Colonic mucosa (tissue), 4 donors: Measurements from ENCODE around the gene ABRACL. TPM values are rescaled to one million over a fixed set of nuclear protein-coding genes. Genes with fewer than 3 reads are reported as not detected.

Experiments
- DNase-seq: peaks from one replicate; pipeline ENCODE4 v3.0.0-alpha.2; 2020
- H3K27ac ChIP-seq: fragments of 200-600 bp; one replicate; pipeline ENCODE4 v1.8.0; 2021
- H3K27me3 ChIP-seq: fragments of 200-600 bp; one replicate; pipeline ENCODE4 v1.8.0; 2021
- H3K36me3 ChIP-seq: fragments of 200-600 bp; one replicate; pipeline ENCODE4 v1.8.0; 2021
- H3K4me1 ChIP-seq: fragments of 200-600 bp; one replicate; pipeline ENCODE4 v1.8.0; 2021; ENCODE audit warnings: mild to moderate bottlenecking
- H3K4me3 ChIP-seq: fragments of 200-600 bp; one replicate; pipeline ENCODE4 v1.8.0; 2021
- H3K9ac ChIP-seq, 2 donors: one replicate each; pipeline ENCODE4 v1.7.0; 2013; ENCODE audit warnings: control low read depth in 2 of 2, low read depth in 2 of 2, low read length in 2 of 2
- H3K9me3 ChIP-seq: fragments of 200-600 bp; one replicate; pipeline ENCODE4 v1.8.0; 2021
- CTCF ChIP-seq: fragments of 200-600 bp; IDR thresholded peaks from one replicate; pipeline ENCODE4 v1.8.0; 2022; ENCODE audit warnings: antibody characterized with exemption, mild to moderate bottlenecking
- intact Hi-C: fragments of 100-400 bp; cut with DNase I; formaldehyde crosslinking; loops from one replicate; pipeline ENCODE4 v1.14.1; 2022
- total RNA-seq, 2 donors: library from RNA; stranded (reverse); fragmentation: NEBNext Ultra II Directional in 1 of 2; extraction: Animal tissue kit (Norgen Biotek cat#: 25700) in 1 of 2; gene quantifications; one replicate each; pipeline ENCODE4 v1.2.1, GENCODE V29; 2021
- donor health status: healthy.
- donor health status: DM: no; HTN: no; CAD: no.
- donor health status: DM: no; HTN: no; CAD: no.

Gene ABRACL
- total RNA-seq, 2 donors from 2014 or later = 64.7 to 90.6 TPM

- DNase-seq = no peak
- intact Hi-C loops = no loop called here
- Histone ChIP-seq H3K4me1 (no peaks in the 10 kb centered on the region), H3K36me3 (no peaks in the 10 kb centered on the region), H3K4me3 (no peak overlapping the region), H3K9me3 (no peaks in the 10 kb centered on the region), H3K27ac (no peak overlapping the region), H3K27me3 (no peaks in the 10 kb centered on the region), H3K9ac (no peak overlapping the region)
- no peak for TF ChIP-seq CTCF
Observed at GRCh38 chr6:139079018-139079417, 50.5 kb downstream of the ABRACL start.

- intact Hi-C loops = no loop called here
- no peak for TF ChIP-seq CTCF
- Histone ChIP-seq H3K36me3 (no peaks in the 10 kb centered on the region), H3K4me1 (no peaks in the 10 kb centered on the region), H3K27me3 (no peaks in the 10 kb centered on the region), H3K9ac (no peak overlapping the region), H3K4me3 (no peak overlapping the region), H3K9me3 (no peaks in the 10 kb centered on the region), H3K27ac (no peak overlapping the region)
- no peak for DNase-seq
Observed at GRCh38 chr6:139080255-139080920, 51.8 kb downstream of the ABRACL start.

GRCh38 chr6:139081471-139081870 lies 52.9 kb downstream of the ABRACL start:
- Histone ChIP-seq H3K36me3 (no peaks in the 10 kb centered on the region), H3K27me3 (no peaks in the 10 kb centered on the region), H3K4me1 (no peaks in the 10 kb centered on the region), H3K27ac (no peak overlapping the region), H3K9ac (no peak overlapping the region), H3K4me3 (no peak overlapping the region), H3K9me3 (no peaks in the 10 kb centered on the region)
- TF ChIP-seq CTCF = no peak
- no peak for DNase-seq
- intact Hi-C loops = no loop called here

- H3K4me1 ChIP-seq = no peaks in the 10 kb centered on the region
- no peak for DNase-seq
- no peaks in the 10 kb centered on the region for H3K36me3 ChIP-seq
- no peak overlapping the region for H3K9ac ChIP-seq
- intact Hi-C loops = no loop called here
- H3K27me3 ChIP-seq = no peaks in the 10 kb centered on the region
- no peak for TF ChIP-seq CTCF
- no peak overlapping the region for H3K27ac ChIP-seq
- H3K4me3 ChIP-seq = no peak overlapping the region
- H3K9me3 ChIP-seq = no peaks in the 10 kb centered on the region
Observed at GRCh38 chr6:139082370-139082769, 53.8 kb downstream of the ABRACL start.

GRCh38 chr6:139091826-139092225 lies 63.3 kb downstream of the ABRACL start:
- H3K27ac ChIP-seq = no peak overlapping the region
- no peak overlapping the region for H3K9ac ChIP-seq
- TF ChIP-seq CTCF = no peak
- intact Hi-C loops = no loop called here
- no peak overlapping the region for H3K4me3 ChIP-seq
- no peaks in the 10 kb centered on the region for H3K4me1 ChIP-seq
- no peaks in the 10 kb centered on the region for H3K27me3 ChIP-seq
- no peak for DNase-seq
- H3K9me3 ChIP-seq = no peaks in the 10 kb centered on the region
- H3K36me3 ChIP-seq = no peaks in the 10 kb centered on the region

Other genes with a start within 250 kb of the ABRACL start
- gene ECT2L, start 232.7 kb upstream of the ABRACL start, total RNA-seq = not detected
- 10 to 100 TPM; 36.1 to 37.3 TPM for gene REPS1, start 40.5 kb upstream of the ABRACL start, total RNA-seq
- gene HECA, start 106.3 kb downstream of the ABRACL start, total RNA-seq = 10 to 100 TPM; 18.0 to 41.1 TPM